OCI-LY7 (cell line): ENCODE data around the gene USP4. TPM values are rescaled to one million over a fixed set of nuclear protein-coding genes. Genes with fewer than 3 reads are reported as not detected.

Source experiments
- BruUV-seq: library from RNA; stranded (reverse); fragments of 400-500 nt; replicated peaks from 2 replicates; lab custom pipeline; 2021; lab: Mats Ljungman, UMichigan
- CTCF ChIA-PET: fragments of 300-600 bp; sonication (Branson Sonifier 250); formaldehyde crosslinking; loops from one replicate; lab custom pipeline; 2022; ENCODE audit warnings: antibody characterized with exemption; ENCODE audit not compliant: unreplicated experiment; lab: Charles Lee
- POLR2A ChIA-PET: fragments of 300-600 bp; sonication (Branson Sonifier 250); formaldehyde crosslinking; loops from one replicate; lab custom pipeline; 2022; ENCODE audit warnings: antibody characterized with exemption; lab: Charles Lee
- DNase-seq: peaks from one replicate; pipeline ENCODE4 v3.0.0-alpha.2; 2015; ENCODE audit warnings: low spot score
- H2AFZ ChIP-seq: fragments of 200-600 bp; sonication (generic), shearing (Covaris generic); 2 replicates; pipeline ENCODE4 v1.6.1; 2014; ENCODE audit warnings: mild to moderate bottlenecking, antibody characterized with exemption, low read length, moderate library complexity
- H3K27ac ChIP-seq: fragments of 200-600 bp; sonication (generic); 2 replicates; pipeline ENCODE4 v1.5.1; 2014; ENCODE audit warnings: mixed run types, low read depth, mild to moderate bottlenecking, moderate library complexity, low read length, inconsistent platforms; ENCODE audit not compliant: poor library complexity, severe bottlenecking
- H3K36me3 ChIP-seq: fragments of 200-600 bp; sonication (generic); 2 replicates; pipeline ENCODE4 v1.6.1; 2014; ENCODE audit warnings: mild to moderate bottlenecking, antibody characterized with exemption, low read length, moderate library complexity, mixed read lengths; ENCODE audit not compliant: insufficient read depth
- H3K4me1 ChIP-seq: fragments of 200-600 bp; sonication (generic); 2 replicates; pipeline ENCODE4 v1.5.1; 2014; ENCODE audit warnings: mild to moderate bottlenecking, low read length; ENCODE audit not compliant: insufficient read depth, poor library complexity, severe bottlenecking
- H3K4me2 ChIP-seq: fragments of 200-600 bp; sonication (generic); 2 replicates; pipeline ENCODE4 v1.6.1; 2014; ENCODE audit warnings: mild to moderate bottlenecking, low read length
- H3K4me3 ChIP-seq: fragments of 200-600 bp; sonication (generic); 2 replicates; pipeline ENCODE4 v1.5.1; 2014; ENCODE audit warnings: mild to moderate bottlenecking, low read depth, low read length; ENCODE audit not compliant: poor library complexity, severe bottlenecking
- H3K79me2 ChIP-seq: fragments of 200-600 bp; sonication (generic); 2 replicates; pipeline ENCODE4 v1.6.1; 2016; ENCODE audit warnings: low read depth, mild to moderate bottlenecking, low read length, moderate library complexity, mixed read lengths; ENCODE audit not compliant: insufficient read depth
- H3K9me2 ChIP-seq: fragments of 200-600 bp; sonication (generic); 2 replicates; pipeline ENCODE4 v1.6.1; 2016; ENCODE audit warnings: mild to moderate bottlenecking, low read length, mixed read lengths; ENCODE audit not compliant: insufficient read depth
- H3K9me3 ChIP-seq: fragments of 200-600 bp; sonication (generic); 2 replicates; pipeline ENCODE4 v1.6.1; 2014; ENCODE audit warnings: mild to moderate bottlenecking, mixed run types, low read length, mixed read lengths
- H4K20me1 ChIP-seq: fragments of 200-600 bp; sonication (generic); 2 replicates; pipeline ENCODE4 v1.6.1; 2014; ENCODE audit warnings: mild to moderate bottlenecking, antibody characterized with exemption, low read length, moderate library complexity, mixed read lengths; ENCODE audit not compliant: insufficient read depth
- CTCF ChIP-seq: fragments of 200-600 bp; sonication (generic); conservative IDR thresholded peaks from 2 replicates; pipeline ENCODE4 v1.5.1; 2014; ENCODE audit warnings: mild to moderate bottlenecking, antibody characterized with exemption, low read length, moderate library complexity, mixed read lengths
- EZH2phosphoT487 ChIP-seq: fragments of 200-600 bp; sonication (generic); IDR thresholded peaks from 2 replicates; pipeline ENCODE4 v1.6.1; 2018; ENCODE audit warnings: low read depth, borderline replicate concordance, mild to moderate bottlenecking, mixed run types, antibody characterized with exemption, low read length, moderate library complexity, mixed read lengths
- intact Hi-C: fragments of 100-400 bp; cut with micrococcal nuclease; formaldehyde crosslinking; loops from one replicate; pipeline ENCODE4 v1.10.0; 2022; ENCODE audit not compliant: unreplicated experiment
- total RNA-seq, 2 experiments: library from RNA; depleted of rRNA in 1 of 2; stranded (reverse); fragments of >200 nt in 1 of 2; shearing (Covaris generic) in 1 of 2; gene quantifications; 2 replicates each; pipeline ENCODE4 v1.2.3, GENCODE V29; 2014 to 2022

USP4 gene
- total RNA-seq, 2 experiments from 2014 or later, result 28.6 to 74.6 TPM

GRCh38 chr3:49269443-49270155, 70.3 kb downstream of the USP4 start:
- Histone ChIP-seq H4K20me1 (no peaks in the 10 kb centered on the region), H3K36me3 (peaks cover 30% of the 10 kb centered on the region), H3K79me2 (no peaks in the 10 kb centered on the region), H3K4me2 (no peak overlapping the region), H3K9me2 (no peaks in the 10 kb centered on the region), H2AFZ (no peak overlapping the region), H3K4me1 (no peaks in the 10 kb centered on the region), H3K9me3 (no peaks in the 10 kb centered on the region), H3K27ac (no peak overlapping the region), H3K4me3 (no peak overlapping the region)
- no TSS peak for BruUV-seq
- ChIA-PET CTCF (no interaction called here), POLR2A (no interaction called here)
- TF ChIP-seq CTCF (no peak), EZH2phosphoT487 (no peak)
- no peak for DNase-seq
- intact Hi-C loops, result no loop called here

- ChIA-PET POLR2A (interaction anchor here (1.0 kb wide), 1 partner anchor 15 kb away, joined by 7 read pairs; no protein-coding TSS in a partner anchor), CTCF (no interaction called here)
- H3K79me2 ChIP-seq, result no peaks in the 10 kb centered on the region
- intact Hi-C loops, result no loop called here
- TF ChIP-seq CTCF (no peak), EZH2phosphoT487 (no peak)
- no peak overlapping the region for H3K4me2 ChIP-seq
- no peak for DNase-seq
- no peaks in the 10 kb centered on the region for H4K20me1 ChIP-seq
- no peak overlapping the region for H2AFZ ChIP-seq
- no peaks in the 10 kb centered on the region for H3K9me3 ChIP-seq
- no peaks in the 10 kb centered on the region for H3K9me2 ChIP-seq
- H3K4me3 ChIP-seq, result no peak overlapping the region
- H3K4me1 ChIP-seq, result no peaks in the 10 kb centered on the region
- H3K27ac ChIP-seq, result no peak overlapping the region
- BruUV-seq, result no TSS peak
- peaks cover 22% of the 10 kb centered on the region for H3K36me3 ChIP-seq
Measured at GRCh38 chr3:49266410-49267095, 73.3 kb downstream of the USP4 start.
